NCI-H1092 treated with DMSO at 0.1 percent for 48 hours (cell line): ENCODE results near the gene NR1D2.

Experiments used
- DNase-seq: peaks from one replicate; lab custom pipeline; 2025; lab: John Stamatoyannopoulos, UW

The NR1D2 gene

DNA sequence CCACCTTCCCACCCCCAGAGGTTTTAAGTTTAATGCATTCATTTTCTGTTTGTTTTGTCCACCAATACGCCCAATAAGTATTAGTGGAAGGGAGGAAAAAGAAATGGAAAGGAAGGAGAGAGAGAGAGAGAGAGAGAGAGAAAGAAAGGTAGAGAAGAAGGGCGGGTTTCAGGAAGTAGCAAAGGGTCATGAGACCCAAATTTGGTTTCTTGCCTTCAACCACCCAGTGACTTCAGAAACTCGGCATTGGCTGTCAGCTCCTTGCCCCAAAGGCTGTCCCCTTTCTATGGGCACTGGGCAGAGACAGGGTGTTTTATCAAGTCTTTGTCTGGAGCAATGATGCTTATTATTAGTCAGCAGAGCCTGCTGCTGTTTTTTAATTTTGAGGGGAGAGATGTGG lies 13.5 kb upstream of the NR1D2 start:
- DNase-seq = no peak

DNA sequence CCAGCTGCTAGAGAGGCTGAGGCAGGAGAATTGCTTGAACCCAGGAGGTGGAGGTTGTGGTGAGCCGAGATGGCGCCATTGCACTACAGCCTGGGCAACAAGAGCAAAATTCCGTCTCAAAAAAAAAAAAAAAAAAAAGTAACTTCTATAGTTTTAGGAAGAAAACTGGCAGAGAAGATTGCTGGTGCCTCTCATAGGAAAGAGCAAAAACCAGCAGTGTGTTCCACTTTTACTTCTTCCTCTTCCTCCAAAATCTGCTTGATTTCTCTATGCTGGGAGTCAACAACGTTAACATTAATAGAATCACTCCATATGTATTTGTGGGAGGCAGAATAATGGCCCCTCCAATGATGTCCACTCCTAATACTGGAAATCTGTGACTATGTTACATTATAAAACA lies 12.5 kb upstream of the NR1D2 start:
- no peak for DNase-seq

DNA sequence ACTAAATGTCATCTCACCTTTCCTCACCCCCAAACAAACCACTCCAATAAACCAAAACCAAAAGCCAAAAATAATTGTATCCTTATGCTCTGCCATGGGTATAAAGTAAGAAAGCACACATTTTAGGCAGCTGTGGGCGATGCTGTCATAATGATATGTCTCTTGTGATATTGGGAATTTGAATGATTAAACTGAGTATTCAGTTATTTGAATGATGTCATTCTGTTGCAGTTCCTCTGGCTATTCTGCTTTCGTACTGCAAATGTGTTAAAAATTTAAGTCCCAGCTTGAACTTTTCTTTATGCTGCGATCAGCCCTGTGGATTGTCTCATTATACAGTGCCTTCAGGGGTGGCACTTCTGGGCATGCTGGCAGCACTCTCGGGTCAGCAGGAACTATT lies 10.8 kb upstream of the NR1D2 start:
- no peak for DNase-seq

DNA sequence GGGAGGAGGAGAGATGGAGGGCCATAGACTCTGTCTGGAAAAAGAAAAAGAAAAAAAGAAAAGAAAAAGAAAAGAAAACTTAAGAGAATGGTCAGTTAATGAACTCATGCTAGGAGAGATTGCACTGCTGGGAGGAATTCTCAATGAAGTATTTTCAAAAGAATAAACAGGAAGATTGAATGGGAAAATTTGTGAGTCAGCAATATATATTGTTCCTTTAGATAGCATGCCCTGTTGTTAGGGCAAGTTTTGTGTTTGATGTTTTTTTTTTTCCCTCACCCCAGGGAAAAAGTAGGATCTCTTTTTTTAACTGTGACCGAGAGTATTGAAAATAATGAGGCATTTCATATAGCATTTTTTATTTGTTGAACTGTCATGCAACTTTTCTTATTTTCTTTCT lies 7.8 kb upstream of the NR1D2 start:
- DNase-seq = no peak

DNA sequence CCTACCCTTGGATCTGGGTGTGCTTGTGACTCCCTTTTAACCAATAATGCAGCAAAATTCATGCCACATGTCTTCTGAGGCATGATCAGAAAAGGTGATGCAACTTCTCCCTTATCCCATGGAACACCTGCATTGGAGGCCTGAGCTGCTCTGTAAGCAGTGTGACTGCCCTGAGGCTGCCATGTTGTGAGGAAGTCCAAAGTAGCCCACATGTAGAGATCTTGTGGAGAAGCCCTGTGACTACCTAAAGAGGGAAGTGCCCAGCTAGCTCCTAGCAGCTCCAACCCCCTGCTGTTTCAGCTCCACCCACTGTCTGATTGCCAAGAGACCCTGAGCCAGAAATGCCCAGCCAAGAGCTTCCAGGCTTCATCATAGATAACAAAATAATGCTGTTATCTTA lies 6.4 kb upstream of the NR1D2 start:
- DNase-seq = no peak

DNA sequence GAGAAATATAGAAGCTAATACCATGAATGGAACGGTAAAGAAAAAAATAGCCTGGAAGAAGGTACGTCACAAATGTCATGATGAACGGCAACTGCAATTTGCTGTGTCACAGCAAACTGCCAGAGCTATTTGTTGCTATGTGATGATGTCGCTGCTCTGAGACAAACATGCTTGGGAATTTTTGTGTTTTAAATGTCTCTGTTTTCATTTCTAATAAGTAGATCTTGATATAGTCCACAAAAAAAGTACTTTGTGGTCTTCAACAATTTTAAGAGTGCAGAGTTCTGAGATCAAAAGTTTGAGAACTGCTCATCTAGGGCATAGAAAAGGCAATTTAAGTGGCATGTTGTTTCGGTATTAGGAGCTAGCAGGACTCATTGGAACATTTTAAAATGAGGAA lies 4.3 kb upstream of the NR1D2 start:
- DNase-seq = no peak

DNA sequence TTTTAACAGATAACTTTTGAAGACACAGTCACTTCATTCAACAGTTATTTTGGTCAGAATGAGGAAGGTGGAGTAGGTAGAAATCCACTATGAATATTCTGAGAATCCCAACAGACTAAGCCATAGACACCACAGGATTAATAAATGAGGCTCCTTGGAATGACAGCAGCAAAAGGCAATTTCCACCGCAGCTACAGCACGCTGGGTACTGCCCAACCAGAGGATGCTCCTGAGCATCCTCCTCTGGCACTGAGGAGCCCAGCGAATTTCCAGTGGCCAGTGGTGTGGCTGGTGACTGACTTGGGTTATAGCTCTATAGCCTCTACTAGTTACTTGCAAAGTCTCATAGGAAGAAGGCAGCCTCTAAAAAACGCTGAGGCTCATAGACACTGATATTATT lies 3.6 kb upstream of the NR1D2 start:
- DNase-seq = no peak

DNA sequence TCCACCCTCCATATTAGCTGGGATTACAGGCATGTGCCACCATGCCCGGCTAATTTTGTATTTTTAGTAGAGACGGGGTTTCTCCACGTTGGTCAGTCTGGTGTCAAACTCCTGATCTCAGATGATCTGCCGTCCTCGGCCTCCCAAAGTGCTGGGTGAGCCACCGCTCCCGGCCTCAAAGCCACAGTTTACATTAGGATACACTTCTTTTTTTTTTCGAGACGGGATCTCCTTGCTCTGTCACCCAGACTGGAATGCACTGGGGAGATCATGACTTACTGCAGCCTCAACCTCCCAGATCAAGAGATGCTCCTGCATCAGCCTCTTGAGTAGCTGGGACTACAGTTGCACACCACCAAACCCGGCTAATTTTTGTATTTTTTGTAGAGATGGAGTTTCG lies 2.5 kb upstream of the NR1D2 start:
- DNase-seq = no peak

DNA sequence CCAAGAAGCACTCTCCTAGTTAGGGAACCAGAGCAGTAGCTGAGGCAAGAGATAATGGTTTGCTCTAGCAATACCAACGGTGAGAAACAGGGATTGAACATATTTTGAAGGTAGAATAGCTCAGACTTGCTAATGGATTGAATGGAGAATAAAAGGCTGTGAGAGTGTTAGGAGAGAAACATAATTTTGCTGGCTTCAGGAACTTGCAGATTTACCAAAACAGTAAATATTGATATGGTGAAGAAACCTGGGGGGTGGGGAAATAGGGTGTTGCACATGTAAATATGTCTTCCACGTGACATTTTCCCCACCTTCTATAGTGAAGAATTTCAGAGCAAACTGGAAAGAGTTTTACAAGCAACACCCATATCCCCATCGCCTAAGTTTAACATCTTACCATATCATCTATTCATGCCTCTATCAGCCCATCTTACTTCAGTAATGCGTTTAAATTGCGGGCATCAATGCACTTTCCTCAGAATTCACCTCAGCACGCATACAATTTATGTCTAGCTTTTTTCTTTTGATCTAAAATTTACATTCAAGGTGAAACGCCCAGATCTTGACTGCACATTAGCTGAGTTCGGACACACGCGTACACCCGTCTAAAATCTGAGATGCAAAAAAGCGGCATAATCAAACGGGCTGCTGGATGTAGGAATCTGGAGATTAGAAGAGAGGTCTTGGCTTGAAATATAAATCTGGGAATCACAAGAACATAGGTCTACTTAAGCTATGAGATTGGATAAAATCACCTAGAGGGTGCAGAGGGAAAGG lies 891 bp upstream of the NR1D2 start:
- peak; percentile 28 for DNase-seq

DNA sequence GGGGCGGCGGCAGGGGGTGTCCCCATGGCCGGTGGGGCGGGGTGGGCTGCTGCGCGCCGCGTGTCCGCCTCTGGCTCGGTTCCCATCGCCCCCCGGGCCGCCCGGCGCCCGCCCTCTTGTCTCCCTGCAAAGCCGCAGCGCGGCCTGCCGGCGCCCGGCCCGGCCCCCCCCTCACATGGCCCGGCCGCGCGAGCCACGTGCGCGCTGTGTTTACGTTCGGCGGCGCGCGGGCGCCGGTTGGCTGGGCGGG lies 502 bp downstream of the NR1D2 start:
- DNase-seq = no peak

DNA sequence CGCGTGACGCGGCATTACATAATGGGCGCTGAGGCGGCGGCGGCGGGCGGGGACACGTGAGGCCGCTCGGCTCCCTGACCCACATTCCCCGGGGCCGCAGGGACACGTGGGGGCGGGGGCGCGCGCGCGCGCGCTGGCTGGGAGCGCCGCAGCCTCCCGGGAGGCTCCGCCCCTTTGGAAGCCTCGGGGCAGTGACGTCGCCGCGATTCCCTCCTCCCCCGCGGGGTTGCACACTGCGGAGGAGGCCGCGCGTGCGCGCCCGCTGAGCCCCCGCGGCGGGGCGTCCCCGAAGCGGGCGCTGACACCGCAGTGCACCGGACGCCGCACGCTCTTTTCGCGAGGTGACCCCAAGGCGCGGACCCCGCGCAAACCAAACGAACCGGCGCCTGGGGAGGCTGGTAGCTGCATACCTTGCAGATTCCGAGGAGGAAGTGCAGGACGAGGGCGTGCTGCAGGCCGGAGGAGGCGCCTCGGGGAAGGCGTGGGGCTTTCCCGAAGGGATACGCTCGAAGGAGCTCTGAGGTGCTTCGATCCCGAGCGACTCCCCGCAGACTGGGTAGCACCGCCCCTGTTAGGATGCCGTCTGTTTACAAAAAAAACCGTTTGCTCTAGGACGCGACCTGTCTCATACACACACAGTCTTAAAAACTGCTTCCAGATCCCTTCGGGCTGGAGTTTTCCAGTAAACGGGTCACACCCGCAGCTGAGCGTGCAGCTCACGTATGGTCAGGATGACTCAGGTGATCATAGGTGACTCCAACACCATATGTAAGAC lies 1.0 kb downstream of the NR1D2 start:
- peak; percentile 87 for DNase-seq

DNA sequence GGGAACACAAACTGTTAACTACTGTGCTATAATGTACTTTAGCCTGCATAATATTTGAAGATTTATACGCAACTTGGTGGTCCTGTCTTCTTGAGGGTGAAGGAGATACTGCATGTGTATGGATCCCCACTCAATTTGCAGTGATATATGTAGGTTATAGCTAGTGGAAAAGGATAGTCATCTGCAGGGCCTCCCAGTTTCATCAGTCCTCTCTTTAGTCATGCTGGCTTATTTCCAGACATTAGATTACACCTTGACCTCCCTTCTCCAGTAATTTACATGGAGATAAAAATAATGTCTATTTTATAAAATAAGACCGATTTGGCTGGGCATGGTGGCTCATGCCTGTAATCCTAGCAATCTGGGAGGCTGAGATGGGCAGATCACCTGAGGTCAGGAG lies 3.7 kb downstream of the NR1D2 start:
- no peak for DNase-seq

DNA sequence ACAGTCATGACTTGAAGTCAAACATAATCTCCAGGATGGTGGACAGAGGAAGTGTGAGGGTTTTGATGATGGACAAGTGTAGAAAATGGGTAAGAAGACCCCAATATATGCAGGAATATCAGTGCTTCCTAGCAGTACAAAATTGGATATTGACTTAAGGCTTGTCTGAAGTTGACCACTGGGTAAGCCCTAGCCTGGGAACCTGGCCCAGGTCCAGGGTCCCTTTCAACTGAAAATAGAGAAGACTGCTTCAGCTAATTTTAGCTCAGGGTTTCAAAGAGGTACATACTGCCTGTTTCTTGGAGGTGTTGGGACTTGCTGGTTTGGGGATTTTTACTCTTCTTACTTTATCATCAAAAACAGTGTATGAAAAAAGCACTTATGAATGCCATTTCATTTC lies 4.7 kb downstream of the NR1D2 start:
- no peak for DNase-seq

DNA sequence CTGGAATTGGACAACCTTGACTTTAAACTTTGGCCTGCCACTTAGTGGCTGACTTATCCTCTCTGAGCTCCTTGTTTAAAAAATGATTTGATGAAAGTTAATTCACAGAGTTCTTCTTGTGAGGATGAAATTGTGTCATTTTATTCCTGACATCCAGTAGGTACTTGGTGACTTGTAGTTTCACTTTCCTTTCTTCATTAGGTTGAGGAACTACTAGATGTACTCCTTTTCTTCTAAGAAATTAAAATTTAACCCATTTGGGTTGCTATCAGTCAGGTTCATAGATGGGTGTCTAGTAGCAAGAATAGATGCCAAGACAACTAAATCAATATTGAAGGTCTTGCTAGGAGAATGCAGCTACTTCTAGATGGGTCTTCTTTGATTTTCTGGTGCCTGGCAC lies 5.2 kb downstream of the NR1D2 start:
- DNase-seq = no peak

DNA sequence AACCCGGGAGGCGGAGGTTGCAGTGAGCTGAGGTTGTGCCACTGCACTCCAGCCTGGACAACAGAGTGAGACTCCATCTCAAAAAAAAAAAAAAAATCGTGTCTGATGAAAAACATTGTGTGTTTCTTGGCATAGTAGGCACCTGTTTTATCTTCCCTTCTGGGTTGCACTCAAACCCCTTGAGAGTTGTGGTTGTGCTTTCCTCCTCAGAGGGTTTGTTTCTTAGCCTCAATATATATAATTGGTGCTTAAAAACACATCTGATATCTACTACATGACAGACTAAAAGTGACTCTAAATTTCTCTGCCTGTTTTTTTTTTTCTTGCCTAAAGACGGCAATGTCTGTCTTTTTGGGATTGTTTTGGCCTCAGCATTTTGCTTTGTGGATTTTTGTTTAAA lies 7.6 kb downstream of the NR1D2 start:
- DNase-seq = no peak

DNA sequence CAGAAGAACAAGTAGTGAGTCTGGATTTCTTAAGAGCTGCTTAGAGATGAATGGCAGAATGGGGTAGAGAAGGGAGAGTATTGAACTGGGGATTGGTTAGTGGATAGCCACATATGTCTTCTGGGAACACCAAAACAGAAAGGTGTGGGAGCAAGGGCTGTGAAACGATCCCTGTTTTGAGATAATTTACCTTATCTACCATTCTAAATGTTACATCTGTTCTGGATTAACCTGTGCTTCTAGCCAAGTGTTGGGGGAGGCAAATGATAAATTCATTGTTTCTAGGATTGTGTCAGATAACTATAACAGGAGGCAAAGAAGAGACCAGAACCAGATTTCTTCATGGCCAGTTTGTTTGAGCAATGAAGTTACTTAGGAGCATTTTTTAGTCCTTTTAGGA lies 8.4 kb downstream of the NR1D2 start:
- DNase-seq = no peak

DNA sequence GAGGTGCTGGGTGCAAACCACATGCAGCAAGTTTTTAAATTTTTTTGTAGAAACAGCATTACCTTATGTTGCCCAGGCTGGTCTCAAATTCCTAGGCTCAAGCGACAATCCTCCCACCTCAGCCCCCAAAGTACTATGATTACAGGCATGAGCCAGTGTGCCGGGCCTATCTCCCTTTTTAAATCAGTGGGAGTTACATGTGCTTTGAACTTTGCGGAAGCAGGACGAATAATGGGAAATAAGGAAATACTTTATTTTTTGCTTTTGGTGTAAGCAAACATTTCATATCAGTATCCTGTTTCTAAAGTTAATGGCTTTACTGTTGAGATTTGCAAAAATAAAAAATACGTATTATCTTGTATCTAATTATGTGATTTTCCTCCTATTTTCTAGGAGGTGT lies 9.1 kb downstream of the NR1D2 start:
- no peak for DNase-seq

DNA sequence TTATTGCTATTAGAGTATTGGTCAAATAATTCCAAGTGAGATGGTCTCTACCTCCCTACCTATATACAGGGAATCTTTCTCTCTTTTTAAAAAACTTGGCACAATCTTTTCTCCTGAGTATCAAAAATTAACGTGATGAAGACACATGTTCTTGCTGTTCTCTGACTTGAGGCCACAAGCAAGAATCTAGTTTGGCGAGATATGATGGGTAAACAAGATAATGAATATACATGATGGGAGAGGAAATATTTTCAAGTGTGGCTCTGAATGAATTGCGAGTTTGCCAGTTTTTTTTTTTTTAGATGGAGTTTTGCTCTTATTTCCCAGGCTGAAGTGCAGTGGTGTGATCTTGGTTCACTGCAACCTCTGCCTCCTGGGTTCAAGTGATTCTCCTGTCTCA lies 11.6 kb downstream of the NR1D2 start:
- DNase-seq = no peak

DNA sequence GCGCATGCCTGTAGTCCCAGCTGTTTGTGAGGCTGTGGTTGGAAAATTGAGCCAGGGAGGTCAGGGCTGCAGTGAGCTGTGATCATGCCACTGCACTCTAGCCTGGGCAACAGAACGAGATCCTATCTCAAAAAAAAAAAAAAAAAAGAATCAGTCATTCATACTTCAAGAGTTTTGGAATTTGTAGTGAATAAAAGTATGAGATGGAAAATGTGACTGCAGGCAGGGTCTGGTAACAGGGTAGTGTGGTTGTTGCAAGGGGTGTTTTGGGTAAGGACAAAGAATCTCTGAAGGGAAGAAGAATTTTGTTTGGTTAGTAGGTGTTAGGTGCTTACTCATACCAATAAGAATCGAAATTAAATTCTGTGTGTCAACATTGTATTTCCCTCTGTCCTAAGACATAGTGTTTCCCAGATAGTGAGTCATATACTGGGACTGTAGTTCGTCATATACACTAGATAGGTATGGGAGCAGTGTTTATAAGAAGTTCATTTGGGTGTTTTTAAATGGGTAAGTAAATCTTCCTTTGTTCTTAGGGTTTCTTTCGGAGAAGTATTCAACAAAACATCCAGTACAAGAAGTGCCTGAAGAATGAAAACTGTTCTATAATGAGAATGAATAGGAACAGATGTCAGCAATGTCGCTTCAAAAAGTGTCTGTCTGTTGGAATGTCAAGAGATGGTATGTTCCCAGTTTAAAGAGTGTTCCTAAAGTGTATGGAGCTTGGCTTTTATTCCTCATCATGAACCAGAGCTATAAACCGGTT lies 14.2 kb downstream of the NR1D2 start:
- DNase-seq = no peak

DNA sequence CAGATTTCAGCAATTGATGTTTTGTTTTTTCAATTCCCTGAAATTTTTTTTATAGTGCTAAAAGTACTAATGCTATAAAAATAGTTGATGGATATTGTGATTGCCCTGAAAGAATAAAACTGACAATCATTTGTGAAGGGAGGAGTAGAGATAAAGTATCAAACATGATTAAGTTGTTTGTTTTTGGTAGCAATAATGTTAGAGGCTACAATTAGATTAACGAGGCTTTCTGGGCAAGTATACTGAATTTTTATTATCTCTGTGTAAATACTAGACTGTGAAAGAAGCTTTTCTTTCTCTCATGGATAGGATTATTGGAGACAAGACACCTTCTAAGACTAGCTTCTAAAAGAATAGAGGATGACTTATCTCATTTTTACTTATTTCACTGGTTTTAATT lies 15.6 kb downstream of the NR1D2 start:
- DNase-seq = peak; percentile 2

DNA sequence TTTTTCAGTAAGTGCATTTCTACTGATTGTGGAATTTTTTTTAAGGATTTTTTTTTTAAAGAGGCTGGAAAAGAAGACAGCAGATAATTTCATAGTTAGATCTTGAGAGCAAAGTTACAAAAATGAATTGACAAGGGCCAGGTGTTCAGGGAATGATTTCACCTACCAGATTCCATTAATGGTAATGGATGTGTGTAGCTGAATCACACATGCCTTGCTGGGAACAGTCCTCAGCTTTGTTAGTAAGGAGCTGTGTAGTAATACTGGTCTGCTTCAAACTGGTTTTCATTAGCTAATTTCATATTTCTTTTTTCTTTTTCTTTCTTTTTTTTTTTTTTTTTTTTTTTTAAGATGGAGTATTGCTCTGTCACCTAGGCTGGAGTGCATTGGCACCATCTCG lies 16.0 kb downstream of the NR1D2 start:
- no peak for DNase-seq

DNA sequence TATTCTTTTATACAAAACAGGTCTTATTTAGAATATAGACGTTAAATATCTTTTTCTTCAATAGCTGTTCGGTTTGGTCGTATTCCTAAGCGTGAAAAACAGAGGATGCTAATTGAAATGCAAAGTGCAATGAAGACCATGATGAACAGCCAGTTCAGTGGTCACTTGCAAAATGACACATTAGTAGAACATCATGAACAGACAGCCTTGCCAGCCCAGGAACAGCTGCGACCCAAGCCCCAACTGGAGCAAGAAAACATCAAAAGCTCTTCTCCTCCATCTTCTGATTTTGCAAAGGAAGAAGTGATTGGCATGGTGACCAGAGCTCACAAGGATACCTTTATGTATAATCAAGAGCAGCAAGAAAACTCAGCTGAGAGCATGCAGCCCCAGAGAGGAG lies 16.8 kb downstream of the NR1D2 start:
- DNase-seq = no peak

DNA sequence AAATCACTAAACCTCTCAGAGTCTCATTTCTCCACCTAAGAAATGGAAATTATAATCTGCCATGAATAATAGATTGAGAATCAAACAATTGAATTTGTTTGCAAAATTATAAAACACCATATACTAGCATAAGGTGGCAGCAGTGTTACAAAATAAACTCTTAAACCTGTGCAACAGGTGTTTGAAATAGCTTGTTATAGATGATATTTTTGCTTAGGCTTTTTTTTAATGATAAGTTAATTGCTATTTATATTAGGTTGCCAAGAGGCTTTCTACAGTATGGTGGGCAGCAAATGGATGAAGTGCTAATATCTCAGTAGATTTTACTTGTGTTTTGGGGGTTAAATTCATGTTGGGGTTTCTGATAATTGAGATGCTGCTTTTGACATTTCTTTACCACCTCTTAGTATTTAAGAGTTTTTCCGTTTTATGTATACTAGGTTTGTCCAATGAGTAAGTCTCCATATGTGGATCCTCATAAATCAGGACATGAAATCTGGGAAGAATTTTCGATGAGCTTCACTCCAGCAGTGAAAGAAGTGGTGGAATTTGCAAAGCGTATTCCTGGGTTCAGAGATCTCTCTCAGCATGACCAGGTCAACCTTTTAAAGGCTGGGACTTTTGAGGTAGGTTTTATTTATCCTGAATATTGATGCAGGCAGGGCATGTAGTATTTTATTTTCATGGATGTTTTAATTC lies 19.6 kb downstream of the NR1D2 start:
- no peak for DNase-seq
